RWPE2 (cell line): ENCODE data around the gene TBX15.

ENCODE experiments used
- ATAC-seq: fragments of 200-7000 bp; cut with Tn5 transposase; 3 replicates; pipeline ENCODE4 v1.9.1; 2021; ENCODE audit warnings: low read depth
- DNase-seq: peaks from one replicate; pipeline ENCODE4 v3.0.0-alpha.2; 2020; ENCODE audit warnings: low spot score
- H3K27ac ChIP-seq: fragments of 450-650 bp; 2 replicates; pipeline ENCODE4 v1.5.1; 2017; ENCODE audit warnings: mild to moderate bottlenecking; ENCODE audit not compliant: poor library complexity, severe bottlenecking
- H3K27me3 ChIP-seq: fragments of 250-450 bp; sonication (Bioruptor Pico); 2 replicates; pipeline ENCODE4 v1.5.1; 2021; ENCODE audit warnings: mild to moderate bottlenecking, moderate library complexity; ENCODE audit not compliant: insufficient read depth, poor library complexity, severe bottlenecking
- H3K36me3 ChIP-seq: fragments of 250-450 bp; sonication (Bioruptor Pico); 2 replicates; pipeline ENCODE4 v1.5.1; 2020; ENCODE audit warnings: low read depth, mild to moderate bottlenecking, moderate library complexity
- H3K4me1 ChIP-seq: fragments of 250-450 bp; sonication (Bioruptor Pico); 2 replicates; pipeline ENCODE4 v1.5.1; 2021; ENCODE audit warnings: mild to moderate bottlenecking, moderate library complexity; ENCODE audit not compliant: insufficient read depth, poor library complexity, severe bottlenecking
- H3K4me3 ChIP-seq: fragments of 250-450 bp; sonication (Bioruptor Pico); 2 replicates; pipeline ENCODE4 v1.5.1; 2021; ENCODE audit warnings: mild to moderate bottlenecking, moderate library complexity; ENCODE audit not compliant: severe bottlenecking
- H3K9me3 ChIP-seq: fragments of 250-450 bp; sonication (Bioruptor Pico); 2 replicates; pipeline ENCODE4 v1.5.1; 2021; ENCODE audit warnings: mild to moderate bottlenecking, moderate library complexity; ENCODE audit not compliant: severe bottlenecking
- TF ChIP-seq, protein P1 (sequence below): fragments of 450-650 bp; IDR thresholded peaks from one replicate; pipeline ENCODE4 v1.5.1; 2017; ENCODE audit warnings: mild to moderate bottlenecking, moderate library complexity; ENCODE audit not compliant: poor library complexity, severe bottlenecking

Gene TBX15

GRCh38 chr1:119003413-119004128, 15.4 kb upstream of the TBX15 start:
- H3K27me3 ChIP-seq, result peaks cover 83% of the 10 kb centered on the region
- DNase-seq, result no peak
- H3K4me1 ChIP-seq, result peaks cover 11% of the 10 kb centered on the region

GRCh38 chr1:119002028-119002686, 14.0 kb upstream of the TBX15 start:
- Histone ChIP-seq H3K27me3 (peaks cover 74% of the 10 kb centered on the region), H3K4me3 (no peak overlapping the region), H3K9me3 (no peaks in the 10 kb centered on the region), H3K36me3 (no peaks in the 10 kb centered on the region), H3K4me1 (peaks cover 11% of the 10 kb centered on the region), H3K27ac (no peak overlapping the region)
- TF ChIP-seq, protein P1, sequence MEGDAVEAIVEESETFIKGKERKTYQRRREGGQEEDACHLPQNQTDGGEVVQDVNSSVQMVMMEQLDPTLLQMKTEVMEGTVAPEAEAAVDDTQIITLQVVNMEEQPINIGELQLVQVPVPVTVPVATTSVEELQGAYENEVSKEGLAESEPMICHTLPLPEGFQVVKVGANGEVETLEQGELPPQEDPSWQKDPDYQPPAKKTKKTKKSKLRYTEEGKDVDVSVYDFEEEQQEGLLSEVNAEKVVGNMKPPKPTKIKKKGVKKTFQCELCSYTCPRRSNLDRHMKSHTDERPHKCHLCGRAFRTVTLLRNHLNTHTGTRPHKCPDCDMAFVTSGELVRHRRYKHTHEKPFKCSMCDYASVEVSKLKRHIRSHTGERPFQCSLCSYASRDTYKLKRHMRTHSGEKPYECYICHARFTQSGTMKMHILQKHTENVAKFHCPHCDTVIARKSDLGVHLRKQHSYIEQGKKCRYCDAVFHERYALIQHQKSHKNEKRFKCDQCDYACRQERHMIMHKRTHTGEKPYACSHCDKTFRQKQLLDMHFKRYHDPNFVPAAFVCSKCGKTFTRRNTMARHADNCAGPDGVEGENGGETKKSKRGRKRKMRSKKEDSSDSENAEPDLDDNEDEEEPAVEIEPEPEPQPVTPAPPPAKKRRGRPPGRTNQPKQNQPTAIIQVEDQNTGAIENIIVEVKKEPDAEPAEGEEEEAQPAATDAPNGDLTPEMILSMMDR, result no peak
- DNase-seq (no peak), ATAC-seq (peak; percentile 84)

More at GRCh38 chr1:119003413-119004128, 15.4 kb upstream of the TBX15 start:
- H3K9me3 ChIP-seq, result no peaks in the 10 kb centered on the region
- H3K27ac ChIP-seq, result no peak overlapping the region
- no peak overlapping the region for H3K4me3 ChIP-seq
- TF ChIP-seq, protein P1, result no peak
- no peak for ATAC-seq
- no peaks in the 10 kb centered on the region for H3K36me3 ChIP-seq

GRCh38 chr1:119001181-119002027, 13.3 kb upstream of the TBX15 start:
- Histone ChIP-seq H3K9me3 (no peaks in the 10 kb centered on the region), H3K4me3 (no peak overlapping the region), H3K36me3 (no peaks in the 10 kb centered on the region), H3K27ac (no peak overlapping the region), H3K27me3 (peaks cover 74% of the 10 kb centered on the region), H3K4me1 (peaks cover 11% of the 10 kb centered on the region)
- ATAC-seq (peak; percentile 24; the same call in 2 of the 3 replicates), DNase-seq (no peak)
- TF ChIP-seq, protein P1, result no peak

DNA sequence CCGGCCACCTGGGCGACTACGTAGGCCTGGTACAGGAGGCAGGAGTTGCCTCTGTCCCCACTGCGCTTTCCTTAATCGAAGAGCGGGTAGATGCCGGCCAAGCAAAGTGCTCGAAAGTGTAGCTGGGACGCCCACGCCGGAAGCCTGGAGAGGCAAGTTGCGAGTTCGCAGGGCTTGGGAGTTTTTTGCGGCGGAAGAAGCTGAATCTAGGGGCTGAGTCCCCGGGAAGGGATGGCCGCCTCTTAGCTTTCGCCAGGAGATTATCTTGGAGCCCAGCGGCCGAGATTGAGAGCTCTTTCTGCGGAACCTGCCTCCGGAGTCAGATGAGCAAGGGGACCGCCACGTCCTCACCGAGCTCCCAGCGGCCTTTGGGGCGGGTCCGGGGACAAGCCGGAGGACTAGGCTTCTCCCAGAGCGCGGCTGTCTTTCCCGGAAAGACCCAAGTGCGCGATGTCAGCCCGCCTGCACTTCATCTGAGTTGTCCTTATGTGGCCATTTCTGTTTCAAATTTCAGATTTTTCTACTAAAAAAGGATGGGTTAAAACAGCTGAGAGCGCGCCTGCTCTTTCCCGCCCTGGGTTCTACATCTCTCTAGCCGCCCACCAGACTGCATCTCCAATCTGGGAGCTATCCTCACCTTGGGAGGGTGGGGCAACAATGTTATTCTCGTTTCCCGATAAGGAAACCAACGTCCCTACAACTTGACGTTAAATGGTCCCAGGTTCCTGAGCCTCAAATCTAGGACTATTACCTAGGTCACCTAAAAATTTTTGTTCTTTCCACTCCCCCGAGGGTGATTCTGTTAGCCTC, 12.4 kb upstream of the TBX15 start:
- Histone ChIP-seq H3K4me3 (no peak overlapping the region), H3K27me3 (peaks cover 72% of the 10 kb centered on the region)
- no peak for DNase-seq

More for the DNA sequence above, 12.4 kb upstream of the TBX15 start:
- H3K27ac ChIP-seq, result no peak overlapping the region
- ATAC-seq, result no peak
- TF ChIP-seq, protein P1, result no peak
- H3K4me1 ChIP-seq, result peaks cover 11% of the 10 kb centered on the region
- no peaks in the 10 kb centered on the region for H3K9me3 ChIP-seq
- no peaks in the 10 kb centered on the region for H3K36me3 ChIP-seq
